SK-N-SH (cell line): Measurements from ENCODE around the gene CCNJL. TPM values are rescaled to one million over a fixed set of nuclear protein-coding genes. Genes with fewer than 3 reads are reported as not detected.

Experiments used
- CTCF ChIA-PET: fragments of 300-600, 350-600 bp; formaldehyde crosslinking; extraction: SDS; loops from one replicate; lab custom pipeline; 2021; lab: Yijun Ruan, JAX
- POLR2A ChIA-PET: fragments of 350-600 bp; sonication (Branson Sonifier 250); formaldehyde crosslinking; extraction: SDS; loops from one replicate; lab custom pipeline; 2020; ENCODE audit warnings: antibody characterized with exemption, inconsistent platforms; lab: Yijun Ruan, JAX
- DNase-seq: peaks from one replicate; pipeline ENCODE4 v3.0.0; 2012
- H2AFZ ChIP-seq: fragments of 200-600 bp; sonication (generic); 2 replicates; pipeline ENCODE4 v1.8.1; 2016; ENCODE audit warnings: antibody characterized with exemption, mild to moderate bottlenecking, low read depth
- H3F3A ChIP-seq: fragments of 200-600 bp; sonication (generic); replicated peaks from 2 replicates; pipeline ENCODE3; 2016; ENCODE audit warnings: antibody characterized with exemption, mild to moderate bottlenecking; ENCODE audit not compliant: insufficient read depth
- H3K27ac ChIP-seq, 2 experiments: fragments of 200-500 bp in 1 of 2; fragments of 200-600 bp in 1 of 2; sonication (Bioruptor generic) in 1 of 2; sonication (generic), shearing (Covaris generic) in 1 of 2; 2 replicates each; pipeline versions ENCODE4 v1.5.1 to v1.6.1; 2014 to 2016; ENCODE audit warnings: low read depth in 2 of 2, inconsistent platforms in 1 of 2, low read length in 1 of 2, mild to moderate bottlenecking in 1 of 2, mixed read lengths in 1 of 2
- H3K27me3 ChIP-seq: fragments of 200-600 bp; sonication (generic), shearing (Covaris generic); 2 replicates; pipeline ENCODE4 v1.6.1; 2016; ENCODE audit warnings: mixed run types; ENCODE audit not compliant: insufficient read depth
- H3K36me3 ChIP-seq, 2 experiments: fragments of 200-500 bp in 1 of 2; fragments of 200-600 bp in 1 of 2; sonication (Bioruptor generic) in 1 of 2; sonication (generic) in 1 of 2; replicated peaks in 1 of 2; 2 replicates each; pipeline versions ENCODE3 to v1.5.1; 2014 to 2016; ENCODE audit warnings: low read length in 1 of 2, mild to moderate bottlenecking in 1 of 2; ENCODE audit not compliant: insufficient read depth in 2 of 2, control insufficient read depth in 1 of 2
- H3K4me1 ChIP-seq, 2 experiments: fragments of 200-500 bp in 1 of 2; fragments of 200-600 bp in 1 of 2; sonication (Bioruptor generic) in 1 of 2; sonication (generic), shearing (Covaris generic) in 1 of 2; 2 replicates each; pipeline versions ENCODE4 v1.5.1 to v1.6.1; 2014 to 2016; ENCODE audit warnings: low read depth in 1 of 2, low read length in 1 of 2, mixed run types in 1 of 2; ENCODE audit not compliant: insufficient read depth in 2 of 2, control insufficient read depth in 1 of 2
- H3K4me2 ChIP-seq: fragments of 200-600 bp; sonication (generic), shearing (Covaris generic); 2 replicates; pipeline ENCODE4 v1.6.1; 2017; ENCODE audit warnings: mixed run types
- H3K4me3 ChIP-seq, 2 experiments: fragments of 200-500 bp in 1 of 2; fragments of 200-600 bp in 1 of 2; sonication (Bioruptor generic) in 1 of 2; sonication (generic), shearing (Covaris generic) in 1 of 2; 2 replicates each; pipeline versions ENCODE4 v1.5.1 to v1.8.1; 2014 to 2016; ENCODE audit warnings: low read depth in 2 of 2, inconsistent platforms in 1 of 2, low read length in 1 of 2, mild to moderate bottlenecking in 1 of 2, mixed read lengths in 1 of 2, moderate library complexity in 1 of 2
- H3K79me2 ChIP-seq: fragments of 200-600 bp; sonication (generic); 2 replicates; pipeline ENCODE4 v1.8.1; 2017; ENCODE audit warnings: mild to moderate bottlenecking; ENCODE audit not compliant: insufficient read depth
- H3K9ac ChIP-seq: fragments of 200-600 bp; sonication (generic); 2 replicates; pipeline ENCODE4 v1.6.1; 2017; ENCODE audit warnings: mixed run types
- H3K9me2 ChIP-seq: fragments of 200-600 bp; sonication (generic); 2 replicates; pipeline ENCODE4 v1.6.1; 2017; ENCODE audit warnings: mixed run types
- H3K9me3 ChIP-seq: fragments of 200-600 bp; sonication (generic); 2 replicates; pipeline ENCODE4 v1.6.1; 2017; ENCODE audit warnings: mixed run types, mild to moderate bottlenecking, moderate library complexity
- H4K20me1 ChIP-seq: fragments of 200-600 bp; sonication (generic); 2 replicates; pipeline ENCODE4 v1.6.1; 2017; ENCODE audit warnings: mild to moderate bottlenecking, mixed run types; ENCODE audit not compliant: insufficient read depth
- GABPA ChIP-seq: IDR thresholded peaks from 2 replicates; pipeline ENCODE4 v1.4.0; 2012; ENCODE audit warnings: low read depth, mild to moderate bottlenecking
- JUND ChIP-seq: IDR thresholded peaks from 2 replicates; pipeline ENCODE4 v1.4.0; 2012
- NFIC ChIP-seq: IDR thresholded peaks from 2 replicates; pipeline ENCODE4 v1.4.0; 2012; ENCODE audit warnings: borderline replicate concordance
- NRF1 ChIP-seq: IDR thresholded peaks from 2 replicates; pipeline ENCODE4 v1.6.1; 2012; ENCODE audit warnings: low read depth, mild to moderate bottlenecking, low read length
- POLR2AphosphoS5 ChIP-seq: IDR thresholded peaks from 2 replicates; pipeline ENCODE4 v1.6.1; 2012; ENCODE audit warnings: low read depth, low read length
- RFX5 ChIP-seq: IDR thresholded peaks from 2 replicates; pipeline ENCODE4 v1.6.1; 2012; ENCODE audit warnings: mild to moderate bottlenecking, improper control_type of control experiment, low read length
- RXRA ChIP-seq: IDR thresholded peaks from 2 replicates; pipeline ENCODE4 v1.4.0; 2012; ENCODE audit warnings: low read depth, mild to moderate bottlenecking, borderline replicate concordance
- WGBS: methylation state at CpG from one replicate; pipeline ENCODE4 v1.1.6; 2017; ENCODE audit warnings: low lambda C conversion rate; 5-methylcytosine and 5-hydroxymethylcytosine counted together
- polyA plus RNA-seq, 3 experiments: library from polyadenylated mRNA; depleted of rRNA; stranded (reverse); fragments of >200 nt; gene quantifications; 2 replicates each; pipeline ENCODE4 v1.2.3, GENCODE V29; 2012
- TF ChIP-seq, protein P1 (sequence below): fragments of 150-350 bp; IDR thresholded peaks from 2 replicates; pipeline ENCODE4 v1.6.1; 2017; ENCODE audit warnings: antibody characterized with exemption, low read length, low read depth, borderline replicate concordance
- TF ChIP-seq, protein P2 (sequence below): fragments of 200-600 bp; sonication (generic); IDR thresholded peaks from 2 replicates; pipeline ENCODE4 v1.6.1; 2017; ENCODE audit warnings: antibody characterized with exemption, mild to moderate bottlenecking, moderate library complexity

CCNJL gene
- polyA plus RNA-seq, 1 of the 3 experiments (the other 2 are of a cell fraction), result 7.1 TPM

DNA sequence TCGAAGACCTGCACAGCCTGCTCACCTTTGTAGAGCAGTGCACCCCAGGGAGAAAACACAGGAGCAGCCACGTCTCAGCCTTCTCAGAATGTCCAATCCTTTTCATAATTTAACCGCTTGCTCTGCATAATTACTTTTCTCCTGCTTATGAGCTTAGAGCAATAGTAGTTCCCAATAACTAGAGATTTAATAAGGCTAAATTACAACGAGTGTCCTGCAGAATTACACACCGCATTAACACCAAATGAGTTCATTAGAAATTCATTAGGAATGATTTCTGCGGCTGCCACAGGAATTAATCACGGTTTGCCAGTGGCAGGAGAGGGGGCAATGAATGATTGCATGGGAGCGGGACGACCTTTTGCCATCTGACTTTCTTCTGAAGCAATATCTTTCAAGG lies 101.8 kb downstream of the CCNJL start:
- Histone ChIP-seq H3K9me3 (no peaks in the 10 kb centered on the region), H3K27ac (no peak overlapping the region), H3K4me3 (no peak overlapping the region)
- TF ChIP-seq RXRA (no peak), JUND (no peak), RFX5 (no peak), GABPA (no peak), NRF1 (no peak)
- TF ChIP-seq, protein P1, sequence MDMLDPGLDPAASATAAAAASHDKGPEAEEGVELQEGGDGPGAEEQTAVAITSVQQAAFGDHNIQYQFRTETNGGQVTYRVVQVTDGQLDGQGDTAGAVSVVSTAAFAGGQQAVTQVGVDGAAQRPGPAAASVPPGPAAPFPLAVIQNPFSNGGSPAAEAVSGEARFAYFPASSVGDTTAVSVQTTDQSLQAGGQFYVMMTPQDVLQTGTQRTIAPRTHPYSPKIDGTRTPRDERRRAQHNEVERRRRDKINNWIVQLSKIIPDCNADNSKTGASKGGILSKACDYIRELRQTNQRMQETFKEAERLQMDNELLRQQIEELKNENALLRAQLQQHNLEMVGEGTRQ, result no peak
- TF ChIP-seq, all 33 proteins: peak for 0
- Histone ChIP-seq H3K9me2 (no peaks in the 10 kb centered on the region), H3F3A (no peaks in the 10 kb centered on the region), H4K20me1 (no peaks in the 10 kb centered on the region), H3K27me3 (no peaks in the 10 kb centered on the region), H2AFZ (no peak overlapping the region), H3K9ac (no peak overlapping the region), H3K4me1 (no peaks in the 10 kb centered on the region), H3K4me2 (no peak overlapping the region), H3K36me3 (no peaks in the 10 kb centered on the region), H3K79me2 (no peaks in the 10 kb centered on the region)
- CTCF ChIA-PET, result interaction anchor here (0.9 to 1.7 kb wide), 4 partner anchors 10 to 180 kb away, joined by 3 to 8 read pairs (median 4); no protein-coding TSS in a partner anchor
- no peak for DNase-seq
- POLR2A ChIA-PET, result interaction anchor here (0.5 kb wide), 1 partner anchor 1189 kb away, joined by 3 read pairs; no protein-coding TSS in a partner anchor
- WGBS, result 72% methylated on average over 9 of the region's 9 CpGs

DNA sequence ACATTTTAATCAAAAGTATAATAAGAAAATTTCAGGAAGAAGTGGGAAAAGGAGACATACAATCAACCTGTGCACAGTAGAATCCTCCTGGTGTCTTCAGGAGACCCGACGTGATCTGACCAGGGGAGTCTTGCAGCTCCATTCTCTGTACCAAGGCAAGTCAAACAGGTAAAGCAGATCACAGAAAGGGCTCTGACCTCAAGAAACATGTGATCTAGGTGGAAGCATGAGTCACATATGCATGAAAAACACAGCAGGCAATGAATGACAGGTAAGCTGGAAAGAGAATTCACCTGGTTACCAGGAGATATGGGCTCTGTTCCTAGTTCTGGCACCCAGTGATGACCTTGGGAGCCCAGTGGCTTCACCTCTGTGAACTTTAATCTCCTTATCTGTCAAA lies 102.4 kb downstream of the CCNJL start:
- H3K9me2 ChIP-seq, result no peaks in the 10 kb centered on the region
- H3K79me2 ChIP-seq, result no peaks in the 10 kb centered on the region
- H3K9me3 ChIP-seq, result no peaks in the 10 kb centered on the region
- WGBS, result 93% methylated on average over 2 of the region's 2 CpGs
- H2AFZ ChIP-seq, result no peak overlapping the region
- ChIA-PET CTCF (interaction anchor here (0.8 to 1.6 kb wide), 3 partner anchors 11 to 188 kb away, joined by 3 to 4 read pairs (median 3); no protein-coding TSS in a partner anchor), POLR2A (interaction anchor here (0.6 kb wide), 1 partner anchor 116 kb away, joined by 4 read pairs; no protein-coding TSS in a partner anchor)
- no peak overlapping the region for H3K9ac ChIP-seq
- DNase-seq, result no peak
- H4K20me1 ChIP-seq, result no peaks in the 10 kb centered on the region
- no peaks in the 10 kb centered on the region for H3F3A ChIP-seq
- H3K4me2 ChIP-seq, result no peak overlapping the region
- no peaks in the 10 kb centered on the region for H3K27me3 ChIP-seq
- no peaks in the 10 kb centered on the region for H3K4me1 ChIP-seq
- H3K36me3 ChIP-seq, result no peaks in the 10 kb centered on the region
- TF ChIP-seq, protein P2, sequence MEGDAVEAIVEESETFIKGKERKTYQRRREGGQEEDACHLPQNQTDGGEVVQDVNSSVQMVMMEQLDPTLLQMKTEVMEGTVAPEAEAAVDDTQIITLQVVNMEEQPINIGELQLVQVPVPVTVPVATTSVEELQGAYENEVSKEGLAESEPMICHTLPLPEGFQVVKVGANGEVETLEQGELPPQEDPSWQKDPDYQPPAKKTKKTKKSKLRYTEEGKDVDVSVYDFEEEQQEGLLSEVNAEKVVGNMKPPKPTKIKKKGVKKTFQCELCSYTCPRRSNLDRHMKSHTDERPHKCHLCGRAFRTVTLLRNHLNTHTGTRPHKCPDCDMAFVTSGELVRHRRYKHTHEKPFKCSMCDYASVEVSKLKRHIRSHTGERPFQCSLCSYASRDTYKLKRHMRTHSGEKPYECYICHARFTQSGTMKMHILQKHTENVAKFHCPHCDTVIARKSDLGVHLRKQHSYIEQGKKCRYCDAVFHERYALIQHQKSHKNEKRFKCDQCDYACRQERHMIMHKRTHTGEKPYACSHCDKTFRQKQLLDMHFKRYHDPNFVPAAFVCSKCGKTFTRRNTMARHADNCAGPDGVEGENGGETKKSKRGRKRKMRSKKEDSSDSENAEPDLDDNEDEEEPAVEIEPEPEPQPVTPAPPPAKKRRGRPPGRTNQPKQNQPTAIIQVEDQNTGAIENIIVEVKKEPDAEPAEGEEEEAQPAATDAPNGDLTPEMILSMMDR, result no peak
- TF ChIP-seq, protein P1, result no peak
- TF ChIP-seq POLR2AphosphoS5 (no peak), NFIC (no peak)
- no peak overlapping the region for H3K27ac ChIP-seq
- H3K4me3 ChIP-seq, result no peak overlapping the region
